ENCODE data around the gene PLA2G3. TPM values are rescaled to one million over a fixed set of nuclear protein-coding genes. Genes with fewer than 3 reads are reported as not detected.

The PLA2G3 gene
- polyA plus RNA-seq, 6 donors from 2014 or later, result not detected

- peaks cover 15 to 34% (median 34%) of the 10 kb centered on the region in 3 donors for H3K27me3 Mint-ChIP-seq
- H3K9me3 Mint-ChIP-seq, result no peaks in the 10 kb centered on the region
- peaks cover 0 to 6% (median 5%) of the 10 kb centered on the region in 3 donors for H3K4me1 Mint-ChIP-seq
Measured at GRCh38 chr22:31126128-31126868, 14.0 kb downstream of the PLA2G3 start.

GRCh38 chr22:31125521-31126117, 14.7 kb downstream of the PLA2G3 start:
- H3K4me1 Mint-ChIP-seq, result peaks cover 0 to 6% (median 5%) of the 10 kb centered on the region in 3 donors
- H3K36me3 Mint-ChIP-seq, result no peaks in the 10 kb centered on the region
- no peak overlapping the region for H3K27ac Mint-ChIP-seq
- no peaks in the 10 kb centered on the region for H3K9me3 Mint-ChIP-seq
- ATAC-seq (ENCODE audit: low read depth in 2 of 2) (no peak), DNase-seq (no peak)
- H3K4me3 Mint-ChIP-seq, result peak overlapping the region in 1 of 8 donors; percentile 25
- peaks cover 15 to 34% (median 34%) of the 10 kb centered on the region in 3 donors for H3K27me3 Mint-ChIP-seq

More at GRCh38 chr22:31126128-31126868, 14.0 kb downstream of the PLA2G3 start:
- ATAC-seq (ENCODE audit: low read depth in 2 of 2) (no peak), DNase-seq (no peak)
- Mint-ChIP-seq H3K27ac (no peak overlapping the region), H3K4me3 (no peak overlapping the region), H3K36me3 (no peaks in the 10 kb centered on the region)

GRCh38 chr22:31124811-31125465, 15.4 kb downstream of the PLA2G3 start:
- no peak for ATAC-seq (ENCODE audit: low read depth in 2 of 2)
- peak overlapping the region in 1 of 8 donors; percentile 25 for H3K4me3 Mint-ChIP-seq
- no peaks in the 10 kb centered on the region for H3K9me3 Mint-ChIP-seq
- H3K4me1 Mint-ChIP-seq, result peaks cover 0 to 6% (median 5%) of the 10 kb centered on the region in 3 donors
- DNase-seq, result no peak
- no peaks in the 10 kb centered on the region for H3K36me3 Mint-ChIP-seq
- H3K27me3 Mint-ChIP-seq, result peaks cover 15 to 39% (median 38%) of the 10 kb centered on the region in 3 donors
- H3K27ac Mint-ChIP-seq, result no peak overlapping the region

- ATAC-seq (ENCODE audit: low read depth in 2 of 2) (no peak), DNase-seq (no peak)
- Mint-ChIP-seq H3K27me3 (peaks cover 15 to 43% (median 43%) of the 10 kb centered on the region in 3 donors), H3K9me3 (no peaks in the 10 kb centered on the region), H3K27ac (peak overlapping the region in 1 of 6 donors; percentile 84), H3K36me3 (no peaks in the 10 kb centered on the region), H3K4me3 (peak overlapping the region in 2 of 8 donors; percentile 27 to 32), H3K4me1 (peaks cover 0 to 6% (median 5%) of the 10 kb centered on the region in 3 donors)
Measured at GRCh38 chr22:31124290-31124689, 16.0 kb downstream of the PLA2G3 start.

DNA sequence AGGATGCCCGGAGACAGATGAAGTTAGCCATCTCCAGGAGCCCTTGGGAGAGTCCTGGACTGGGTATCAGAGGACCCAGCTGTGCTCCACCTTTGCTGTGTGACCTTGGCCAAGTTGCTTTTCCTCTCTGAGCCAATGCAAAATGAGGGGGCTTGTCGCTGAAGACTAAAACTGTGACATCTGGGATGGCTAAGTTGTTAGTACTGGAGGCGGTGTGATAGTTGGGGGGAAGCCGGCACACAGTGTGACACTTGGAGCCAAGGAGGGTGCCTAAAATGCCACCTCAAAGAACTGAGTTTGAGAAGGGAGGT, 17.1 kb downstream of the PLA2G3 start:
- H3K36me3 Mint-ChIP-seq, result no peaks in the 10 kb centered on the region
- peaks cover 15 to 43% (median 39%) of the 10 kb centered on the region in 3 donors for H3K27me3 Mint-ChIP-seq
- ATAC-seq (ENCODE audit: low read depth in 2 of 2), result no peak
- DNase-seq, result no peak
- peaks cover 0 to 6% (median 5%) of the 10 kb centered on the region in 3 donors for H3K4me1 Mint-ChIP-seq
- H3K27ac Mint-ChIP-seq, result peak overlapping the region in 1 of 6 donors; percentile 50
- no peaks in the 10 kb centered on the region for H3K9me3 Mint-ChIP-seq
- no peak overlapping the region for H3K4me3 Mint-ChIP-seq

- Mint-ChIP-seq H3K27me3 (peaks cover 15 to 39% (median 34%) of the 10 kb centered on the region in 3 donors), H3K9me3 (no peaks in the 10 kb centered on the region), H3K4me3 (peak within 1 kb of the TSS in 1 of 8 donors; percentile 74), H3K4me1 (peaks cover 0 to 6% (median 5%) of the 10 kb centered on the region in 3 donors), H3K36me3 (no peaks in the 10 kb centered on the region), H3K27ac (peak within 1 kb of the TSS in 5 of 6 donors; percentile 19 to 86 (median 43))
- DNase-seq, result no peak
- ATAC-seq (ENCODE audit: low read depth in 2 of 2), result no peak
Measured at GRCh38 chr22:31122532-31123291, 17.6 kb downstream of the PLA2G3 start, which contains the start of gene INPP5J. Gene INPP5J (plus strand): TSS chr22:31122966. CDS start chr22:31123015, 49 bp downstream.

DNA sequence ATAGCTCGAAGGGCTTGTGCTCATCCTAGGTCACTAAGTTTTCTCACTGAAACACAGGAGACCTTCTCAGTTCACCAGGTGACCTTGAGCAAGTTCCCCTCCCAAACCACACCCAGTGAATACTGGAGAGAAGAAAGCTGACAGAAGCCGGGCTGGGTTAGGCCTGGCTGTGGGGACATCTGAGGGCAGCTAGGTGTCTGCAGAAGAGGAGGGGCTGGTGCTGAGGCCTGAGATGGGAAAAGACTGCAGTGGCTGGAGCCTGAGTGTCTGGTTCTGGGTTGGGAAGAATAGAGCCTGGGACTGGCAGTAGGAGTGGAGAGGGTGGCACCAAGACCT, 18.1 kb downstream of the PLA2G3 start:
- Mint-ChIP-seq H3K4me3 (peak overlapping the region in 1 of 8 donors; percentile 74), H3K4me1 (peaks cover 0 to 5% (median 2%) of the 10 kb centered on the region in 3 donors), H3K27me3 (peaks cover 15 to 34% (median 33%) of the 10 kb centered on the region in 3 donors), H3K36me3 (no peaks in the 10 kb centered on the region), H3K27ac (peak overlapping the region in 2 of 6 donors; percentile 22 to 86), H3K9me3 (no peaks in the 10 kb centered on the region)
- DNase-seq, result no peak
- ATAC-seq (ENCODE audit: low read depth in 2 of 2), result no peak

- ATAC-seq (ENCODE audit: low read depth in 2 of 2), result no peak
- Mint-ChIP-seq H3K36me3 (no peaks in the 10 kb centered on the region), H3K4me1 (no peaks in the 10 kb centered on the region)
Measured at GRCh38 chr22:31121403-31121802, 18.9 kb downstream of the PLA2G3 start.

GRCh38 chr22:31120642-31121041, 19.7 kb downstream of the PLA2G3 start:
- Mint-ChIP-seq H3K27ac (no peak overlapping the region), H3K4me3 (no peak overlapping the region), H3K9me3 (no peaks in the 10 kb centered on the region), H3K27me3 (peaks cover 15 to 27% (median 25%) of the 10 kb centered on the region in 3 donors), H3K4me1 (no peaks in the 10 kb centered on the region), H3K36me3 (no peaks in the 10 kb centered on the region)
- no peak for DNase-seq
- no peak for ATAC-seq (ENCODE audit: low read depth in 2 of 2)

More at GRCh38 chr22:31121403-31121802, 18.9 kb downstream of the PLA2G3 start:
- no peak for DNase-seq
- H3K9me3 Mint-ChIP-seq, result no peaks in the 10 kb centered on the region
- H3K27ac Mint-ChIP-seq, result no peak overlapping the region
- no peak overlapping the region for H3K4me3 Mint-ChIP-seq
- H3K27me3 Mint-ChIP-seq, result peaks cover 15 to 34% (median 30%) of the 10 kb centered on the region in 3 donors

GRCh38 chr22:31120230-31120629, 20.1 kb downstream of the PLA2G3 start:
- no peaks in the 10 kb centered on the region for H3K4me1 Mint-ChIP-seq
- ATAC-seq (ENCODE audit: low read depth in 2 of 2) (no peak), DNase-seq (no peak)
- H3K36me3 Mint-ChIP-seq, result no peaks in the 10 kb centered on the region
- H3K27me3 Mint-ChIP-seq, result peaks cover 15 to 23% (median 21%) of the 10 kb centered on the region in 3 donors
- H3K9me3 Mint-ChIP-seq, result no peaks in the 10 kb centered on the region
- H3K27ac Mint-ChIP-seq, result no peak overlapping the region
- H3K4me3 Mint-ChIP-seq, result no peak overlapping the region

DNA sequence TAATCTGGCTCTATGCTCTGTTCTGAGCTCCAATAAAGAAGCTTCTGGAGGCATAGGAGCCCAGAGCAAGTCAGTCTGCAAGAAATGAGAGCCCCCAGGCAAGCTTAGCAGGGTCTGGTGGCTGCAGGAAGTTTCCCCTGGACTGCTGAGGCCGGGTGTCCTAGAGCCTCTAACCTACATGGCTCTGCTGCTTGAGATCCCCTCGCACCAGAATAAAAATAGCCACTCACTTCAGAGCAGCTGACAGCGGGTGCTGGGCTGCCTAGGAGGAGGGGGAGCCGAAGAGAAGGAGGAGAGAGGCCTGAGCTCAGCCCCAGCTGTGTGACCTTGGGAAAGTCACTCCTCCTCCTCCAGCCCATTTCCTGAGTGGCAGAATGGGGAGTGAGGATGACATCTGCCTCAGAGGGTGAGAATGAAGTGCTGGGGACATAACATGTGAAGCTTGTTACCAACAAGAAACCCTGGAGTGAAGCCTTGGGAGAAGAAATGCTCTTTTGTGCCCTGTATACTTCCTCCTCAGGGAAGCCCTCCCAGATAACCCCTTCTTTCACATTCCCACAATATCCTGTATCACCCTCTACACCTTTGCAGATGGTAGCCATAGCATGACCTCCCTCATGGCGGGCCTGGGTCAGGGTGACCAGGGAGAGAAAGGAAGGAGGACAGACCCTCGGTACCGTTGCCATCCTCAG, 21.1 kb downstream of the PLA2G3 start:
- peaks cover 9 to 20% (median 15%) of the 10 kb centered on the region in 3 donors for H3K27me3 Mint-ChIP-seq
- H3K36me3 Mint-ChIP-seq, result no peaks in the 10 kb centered on the region
- H3K27ac Mint-ChIP-seq, result no peak overlapping the region
- H3K4me1 Mint-ChIP-seq, result no peaks in the 10 kb centered on the region
- DNase-seq, result no peak
- no peak for ATAC-seq (ENCODE audit: low read depth in 2 of 2)
- no peak overlapping the region for H3K4me3 Mint-ChIP-seq
- H3K9me3 Mint-ChIP-seq, result no peaks in the 10 kb centered on the region

- H3K4me1 Mint-ChIP-seq, result no peaks in the 10 kb centered on the region
- DNase-seq, result no peak
Measured at GRCh38 chr22:31118046-31118820, 22.1 kb downstream of the PLA2G3 start.

More at GRCh38 chr22:31118046-31118820, 22.1 kb downstream of the PLA2G3 start:
- no peaks in the 10 kb centered on the region for H3K36me3 Mint-ChIP-seq
- no peak overlapping the region for H3K4me3 Mint-ChIP-seq
- no peaks in the 10 kb centered on the region for H3K9me3 Mint-ChIP-seq
- peaks cover 0 to 10% (median 9%) of the 10 kb centered on the region in 3 donors for H3K27me3 Mint-ChIP-seq
- no peak for ATAC-seq (ENCODE audit: low read depth in 2 of 2)
- H3K27ac Mint-ChIP-seq, result no peak overlapping the region
